Measurements from ENCODE around the gene PCTP.

DNA sequence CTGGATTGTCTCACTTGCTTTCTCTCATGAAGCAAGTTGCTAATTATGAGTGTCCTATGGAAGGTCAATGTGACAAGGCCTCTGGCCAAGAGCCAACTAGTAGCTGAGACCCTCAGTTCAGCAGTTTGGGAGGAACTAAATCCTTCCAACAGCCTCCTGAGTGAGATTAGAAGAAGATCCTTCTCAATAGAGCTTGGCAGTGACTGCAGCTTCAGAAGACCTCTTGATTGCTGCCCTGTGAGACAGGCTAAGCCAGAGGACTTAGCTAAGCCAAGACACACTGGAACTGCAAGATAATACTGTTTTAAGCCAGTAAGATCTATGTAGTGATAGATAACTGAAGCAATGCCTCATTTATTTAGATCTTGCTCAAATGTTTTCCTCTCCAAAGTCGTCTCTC, 34.3 kb downstream of the PCTP start:
- TF ChIP-seq, protein P1, sequence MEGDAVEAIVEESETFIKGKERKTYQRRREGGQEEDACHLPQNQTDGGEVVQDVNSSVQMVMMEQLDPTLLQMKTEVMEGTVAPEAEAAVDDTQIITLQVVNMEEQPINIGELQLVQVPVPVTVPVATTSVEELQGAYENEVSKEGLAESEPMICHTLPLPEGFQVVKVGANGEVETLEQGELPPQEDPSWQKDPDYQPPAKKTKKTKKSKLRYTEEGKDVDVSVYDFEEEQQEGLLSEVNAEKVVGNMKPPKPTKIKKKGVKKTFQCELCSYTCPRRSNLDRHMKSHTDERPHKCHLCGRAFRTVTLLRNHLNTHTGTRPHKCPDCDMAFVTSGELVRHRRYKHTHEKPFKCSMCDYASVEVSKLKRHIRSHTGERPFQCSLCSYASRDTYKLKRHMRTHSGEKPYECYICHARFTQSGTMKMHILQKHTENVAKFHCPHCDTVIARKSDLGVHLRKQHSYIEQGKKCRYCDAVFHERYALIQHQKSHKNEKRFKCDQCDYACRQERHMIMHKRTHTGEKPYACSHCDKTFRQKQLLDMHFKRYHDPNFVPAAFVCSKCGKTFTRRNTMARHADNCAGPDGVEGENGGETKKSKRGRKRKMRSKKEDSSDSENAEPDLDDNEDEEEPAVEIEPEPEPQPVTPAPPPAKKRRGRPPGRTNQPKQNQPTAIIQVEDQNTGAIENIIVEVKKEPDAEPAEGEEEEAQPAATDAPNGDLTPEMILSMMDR (IDR thresholded peaks at IDR 0.05), result no peak
- TF ChIP-seq POLR2A (IDR thresholded peaks at IDR 0.05), result no peak

Data from lower leg skin (tissue), 3 donors.